ENCODE results near the gene PLCB3.

PLCB3 gene

DNA sequence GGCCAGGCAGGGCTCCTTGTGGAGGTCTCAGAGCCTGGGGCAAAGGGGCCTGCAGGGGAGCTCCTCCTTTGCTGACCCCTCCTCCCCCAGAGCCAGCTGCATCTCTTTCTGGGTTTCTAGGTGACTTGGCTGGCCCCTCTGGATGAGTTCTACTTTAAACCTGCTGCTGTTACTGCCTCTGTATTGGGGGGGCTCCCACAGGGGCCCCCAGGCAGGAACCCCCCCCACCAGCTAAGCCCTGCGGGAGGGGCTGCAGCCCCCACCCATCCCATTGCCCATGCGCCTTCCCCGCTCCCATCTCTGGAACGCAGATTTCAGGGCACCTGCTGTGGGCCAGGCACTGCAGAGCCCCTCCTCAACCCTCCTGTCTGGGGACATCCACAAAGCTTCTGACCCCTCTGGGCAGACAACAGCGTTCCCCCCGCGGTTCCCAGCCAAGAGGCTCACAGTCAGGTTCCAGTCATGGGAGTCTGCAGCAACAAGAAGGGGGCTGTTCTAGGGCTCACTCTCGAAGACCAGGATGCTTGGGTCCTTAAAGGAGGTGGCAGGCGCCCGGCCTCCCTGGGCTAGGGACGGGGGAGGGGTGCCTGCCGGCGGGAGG lies 815 bp upstream of the PLCB3 start:
- no peak for DNase-seq (ENCODE audit: low read depth)

DNA sequence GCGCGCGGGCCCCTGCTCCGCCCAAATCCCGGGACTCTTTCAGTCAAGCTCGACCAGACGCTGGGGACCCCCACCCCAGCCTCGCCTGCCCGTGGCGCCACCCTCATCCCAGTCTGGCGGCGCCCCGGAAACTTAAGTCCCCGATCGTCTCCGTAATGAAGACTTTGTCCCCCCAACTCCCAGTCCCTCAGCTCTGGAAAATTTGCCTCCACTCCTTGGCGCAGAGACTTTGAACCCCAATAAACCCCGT lies 348 bp downstream of the PLCB3 start:
- DNase-seq (ENCODE audit: low read depth): no peak

DNA sequence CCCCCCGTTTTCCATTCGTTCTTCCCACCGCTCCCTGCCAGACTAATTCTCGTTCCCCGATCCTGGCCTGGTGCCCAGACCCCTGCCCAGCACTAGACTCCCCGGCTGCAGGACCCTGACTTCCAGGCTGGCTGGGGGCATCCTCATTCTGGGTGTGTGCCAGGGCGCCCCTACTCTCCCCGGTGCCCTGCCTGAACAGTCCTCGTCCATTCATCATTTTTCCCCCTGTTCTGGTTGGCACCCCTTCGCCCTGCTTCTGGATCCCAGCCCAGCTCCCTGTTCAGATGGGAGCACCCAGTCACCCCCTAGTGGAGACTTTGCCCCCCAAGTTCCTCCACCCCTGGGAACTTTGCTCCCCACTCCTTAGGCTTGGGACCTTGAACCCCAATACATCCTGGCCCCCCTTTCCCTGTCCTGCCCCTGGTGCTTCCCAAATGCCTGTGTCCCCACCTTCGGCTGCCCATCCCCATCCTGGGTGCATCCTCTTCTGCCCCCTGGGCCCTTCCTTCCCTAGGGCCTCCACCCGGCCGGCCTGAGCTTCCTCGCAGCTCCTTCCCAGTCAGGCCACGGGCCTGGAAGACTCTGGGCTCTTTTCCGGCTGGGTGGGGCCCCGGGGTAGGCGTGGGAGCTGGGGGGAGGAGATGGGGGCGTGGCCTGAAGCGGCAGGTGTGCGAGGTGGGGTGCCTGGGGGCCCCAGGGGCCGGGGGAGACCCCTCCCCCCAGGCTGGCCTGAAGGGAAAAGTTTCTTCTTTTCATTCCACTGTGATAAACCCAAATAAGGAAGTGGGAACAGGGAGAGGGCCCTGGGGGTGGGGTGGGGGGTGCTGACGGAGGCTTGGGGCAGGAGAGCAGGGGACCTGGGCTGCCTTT lies 908 bp downstream of the PLCB3 start:
- DNase-seq (ENCODE audit: low read depth): peak; percentile 29

DNA sequence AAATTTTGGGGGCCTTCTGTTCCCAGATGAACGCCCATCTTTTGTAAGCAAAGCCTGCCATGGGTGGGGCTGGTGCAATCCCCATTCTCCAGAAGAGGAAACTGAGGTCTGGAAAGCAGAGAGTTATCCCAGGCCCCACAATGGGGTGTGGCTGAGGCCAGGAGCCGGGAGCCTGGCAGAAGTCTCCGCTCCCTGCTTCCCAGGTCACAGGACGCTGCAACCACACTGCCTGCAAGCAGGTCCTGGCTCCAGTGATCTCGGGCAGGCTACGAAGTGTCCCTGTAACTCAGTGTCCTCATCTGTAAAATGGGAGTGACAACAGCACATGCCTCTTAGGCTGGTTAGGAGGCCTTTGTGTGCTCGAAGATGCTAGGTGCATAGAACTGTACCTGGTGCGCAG lies 1.7 kb downstream of the PLCB3 start:
- DNase-seq (ENCODE audit: low read depth): no peak

DNA sequence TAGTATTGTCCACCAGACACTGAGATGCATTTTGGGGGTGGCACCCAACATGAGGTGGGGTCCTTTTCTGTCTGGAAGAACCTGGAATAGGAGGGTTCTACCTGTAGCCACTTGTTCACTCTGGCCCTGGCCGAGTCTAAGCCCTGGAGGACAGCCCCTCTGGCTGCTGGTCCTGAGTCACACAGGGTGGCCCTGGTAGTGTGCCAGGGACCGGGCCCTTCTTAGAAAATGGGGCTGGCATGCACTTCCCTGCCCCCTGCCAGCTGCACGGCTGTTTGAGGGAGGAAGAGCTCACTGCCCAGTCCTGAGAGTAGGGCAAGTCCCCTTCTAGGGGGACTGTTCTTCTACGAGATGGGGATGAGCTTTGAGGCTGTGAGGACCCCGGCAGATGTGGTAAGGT lies 2.2 kb downstream of the PLCB3 start:
- no peak for DNase-seq (ENCODE audit: low read depth)

DNA sequence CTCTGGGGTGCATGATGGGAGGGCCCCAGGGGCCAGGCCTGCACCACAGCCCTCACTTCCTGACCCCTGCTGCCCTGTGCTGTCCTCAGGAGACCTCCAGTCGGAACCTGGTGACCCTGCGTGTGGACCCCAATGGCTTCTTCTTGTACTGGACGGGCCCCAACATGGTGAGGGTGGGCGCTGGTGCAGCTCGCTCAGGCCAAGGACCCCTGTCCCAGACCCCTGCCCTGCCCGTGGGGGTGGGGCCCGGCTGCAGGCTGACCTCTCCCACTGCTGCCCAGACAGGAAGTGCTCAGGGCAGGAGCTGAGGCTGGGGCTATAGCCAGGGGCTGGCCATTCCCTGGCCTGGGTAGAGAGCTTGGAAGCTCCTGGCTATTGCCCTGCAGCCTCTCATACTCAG lies 3.0 kb downstream of the PLCB3 start:
- DNase-seq (ENCODE audit: low read depth): no peak

DNA sequence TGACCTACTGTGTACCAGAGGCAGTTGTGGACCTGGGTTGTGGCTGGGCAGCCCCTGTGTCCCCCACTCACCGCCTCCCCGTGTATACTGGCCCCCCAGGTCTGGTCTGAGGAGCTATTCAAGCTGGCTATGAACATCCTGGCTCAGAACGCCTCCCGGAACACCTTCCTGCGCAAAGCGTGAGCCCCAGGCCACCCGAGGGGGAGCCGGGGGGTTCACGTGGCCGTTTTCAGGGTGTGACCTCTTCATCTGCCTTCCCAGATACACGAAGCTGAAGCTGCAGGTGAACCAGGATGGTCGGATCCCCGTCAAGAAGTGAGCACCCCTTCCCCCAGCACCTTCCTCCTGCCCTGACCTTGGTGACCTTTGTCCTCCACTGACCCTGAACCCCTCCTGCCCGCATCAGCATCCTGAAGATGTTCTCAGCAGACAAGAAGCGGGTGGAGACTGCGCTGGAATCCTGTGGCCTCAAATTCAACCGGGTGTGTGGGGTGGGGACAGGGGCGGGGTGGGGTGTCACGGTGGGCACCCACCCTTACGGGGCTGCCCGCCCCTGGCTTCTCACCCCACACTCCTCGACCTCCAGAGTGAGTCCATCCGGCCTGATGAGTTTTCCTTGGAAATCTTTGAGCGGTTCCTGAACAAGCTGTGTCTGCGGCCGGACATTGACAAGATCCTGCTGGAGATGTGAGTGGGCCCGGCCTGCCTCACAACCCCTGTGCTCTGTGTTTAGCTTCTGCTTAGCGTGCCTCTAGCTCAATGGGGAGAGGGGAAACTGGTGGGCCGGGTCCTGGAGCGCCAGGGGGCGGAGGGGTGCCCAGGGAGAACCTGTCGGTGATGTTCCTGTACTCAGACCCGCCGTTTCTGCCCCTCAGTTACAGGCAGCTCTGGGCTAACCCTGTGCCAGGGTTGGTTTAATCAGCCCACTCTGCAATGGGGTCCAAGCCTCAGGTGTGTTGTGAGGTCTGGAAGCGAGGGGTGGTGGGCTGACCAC lies 4.1 kb downstream of the PLCB3 start:
- DNase-seq (ENCODE audit: low read depth): no peak

DNA sequence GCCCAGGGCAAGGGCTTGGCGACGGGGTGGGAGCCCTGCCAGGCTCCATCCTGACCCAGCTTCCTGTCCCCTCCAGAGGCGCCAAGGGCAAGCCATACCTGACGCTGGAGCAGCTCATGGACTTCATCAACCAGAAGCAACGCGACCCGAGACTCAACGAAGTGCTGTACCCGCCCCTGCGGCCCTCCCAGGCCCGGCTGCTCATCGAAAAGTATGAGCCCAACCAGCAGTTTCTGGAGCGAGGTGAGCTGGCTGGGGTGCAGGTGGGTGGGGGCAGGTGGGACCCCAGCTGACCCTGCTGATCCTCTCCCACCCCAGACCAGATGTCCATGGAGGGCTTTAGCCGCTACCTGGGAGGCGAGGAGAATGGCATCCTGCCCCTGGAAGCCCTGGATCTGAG lies 5.0 kb downstream of the PLCB3 start:
- no peak for DNase-seq (ENCODE audit: low read depth)

DNA sequence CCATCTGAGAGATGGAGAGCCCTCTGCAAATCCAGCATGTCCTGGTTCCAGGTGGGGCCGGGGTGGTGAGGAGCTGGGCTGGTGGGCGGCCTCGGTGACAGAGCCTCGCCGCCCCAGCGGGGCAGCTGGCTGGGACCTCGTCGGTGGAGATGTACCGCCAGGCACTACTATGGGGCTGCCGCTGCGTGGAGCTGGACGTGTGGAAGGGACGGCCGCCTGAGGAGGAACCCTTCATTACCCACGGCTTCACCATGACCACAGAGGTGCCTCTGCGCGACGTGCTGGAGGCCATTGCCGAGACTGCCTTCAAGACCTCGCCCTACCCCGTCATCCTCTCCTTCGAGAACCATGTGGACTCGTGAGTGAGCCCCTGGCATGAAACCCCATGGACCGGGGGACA lies 7.0 kb downstream of the PLCB3 start:
- no peak for DNase-seq (ENCODE audit: low read depth)

DNA sequence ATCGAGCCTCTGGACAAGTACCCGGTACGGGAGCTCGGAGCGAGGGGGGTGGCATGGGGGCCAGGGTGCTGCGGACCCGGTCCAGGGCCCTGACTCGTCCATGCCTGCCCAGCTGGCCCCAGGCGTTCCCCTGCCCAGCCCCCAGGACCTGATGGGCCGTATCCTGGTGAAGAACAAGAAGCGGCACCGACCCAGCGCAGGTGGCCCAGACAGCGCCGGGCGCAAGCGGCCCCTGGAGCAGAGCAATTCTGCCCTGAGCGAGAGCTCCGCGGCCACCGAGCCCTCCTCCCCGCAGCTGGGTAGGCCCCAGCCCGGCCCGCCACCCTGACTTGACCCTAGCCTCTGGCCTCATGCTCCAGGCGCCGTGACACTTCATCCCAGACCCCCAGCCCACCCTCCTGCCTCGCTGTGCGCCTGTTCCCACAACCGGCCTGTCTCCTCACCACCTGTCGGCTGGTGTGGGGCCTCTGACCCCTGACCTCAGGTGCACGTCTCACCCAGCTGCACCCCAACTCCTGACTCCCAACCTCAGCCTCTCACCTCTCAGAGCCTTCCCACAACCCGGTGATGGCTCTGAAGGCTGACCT lies 7.7 kb downstream of the PLCB3 start:
- DNase-seq (ENCODE audit: low read depth): no peak

DNA sequence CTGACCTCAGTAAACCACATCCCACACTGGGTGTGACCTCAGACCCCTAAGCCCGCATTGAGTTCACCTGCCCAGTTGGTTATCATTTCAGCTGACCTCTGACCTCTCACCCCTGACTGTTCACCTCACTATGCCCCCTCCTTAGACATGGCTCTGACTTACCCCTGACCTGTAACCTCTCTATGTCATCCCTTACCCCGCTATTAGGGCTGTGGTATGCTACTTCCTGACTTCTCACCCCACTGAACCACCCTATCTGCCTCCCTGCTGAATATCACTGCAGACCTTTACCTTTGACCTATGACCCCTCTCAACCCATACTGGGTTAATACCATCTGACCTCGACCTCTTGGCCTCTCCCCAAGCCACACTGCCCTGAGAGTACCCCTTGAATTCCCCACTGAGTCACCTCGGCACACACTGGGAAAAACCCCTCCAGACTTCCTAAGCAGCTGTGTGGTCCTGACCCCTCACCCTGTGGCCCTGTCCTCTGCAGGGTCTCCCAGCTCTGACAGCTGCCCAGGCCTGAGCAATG lies 8.3 kb downstream of the PLCB3 start:
- no peak for DNase-seq (ENCODE audit: low read depth)

DNA sequence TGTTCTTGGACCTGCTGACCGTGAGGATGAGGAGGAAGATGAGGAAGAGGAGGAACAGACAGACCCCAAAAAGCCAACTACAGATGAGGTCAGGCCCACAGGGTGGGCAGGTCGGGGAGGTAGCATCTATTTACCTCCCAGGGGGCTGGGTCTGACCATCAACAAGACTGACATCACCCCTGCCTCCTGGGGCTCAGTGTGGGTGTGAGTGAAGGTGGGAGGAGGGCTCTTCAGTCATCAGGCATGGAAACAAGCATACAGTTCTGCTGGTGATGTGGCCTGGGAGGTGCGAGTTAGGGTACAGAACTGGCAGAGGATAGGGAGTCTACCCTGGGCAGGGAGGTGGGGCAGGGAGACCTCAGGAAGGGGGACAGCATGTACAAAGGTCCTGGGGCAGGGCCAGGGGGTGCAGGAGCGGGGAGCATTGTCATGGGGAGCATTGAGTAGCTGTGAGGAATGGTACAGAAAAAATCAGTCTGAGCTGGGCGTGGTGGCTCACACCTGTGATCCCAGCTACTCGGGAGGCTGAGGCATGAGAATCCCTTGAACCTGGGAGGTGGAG lies 8.9 kb downstream of the PLCB3 start:
- no peak for DNase-seq (ENCODE audit: low read depth)

DNA sequence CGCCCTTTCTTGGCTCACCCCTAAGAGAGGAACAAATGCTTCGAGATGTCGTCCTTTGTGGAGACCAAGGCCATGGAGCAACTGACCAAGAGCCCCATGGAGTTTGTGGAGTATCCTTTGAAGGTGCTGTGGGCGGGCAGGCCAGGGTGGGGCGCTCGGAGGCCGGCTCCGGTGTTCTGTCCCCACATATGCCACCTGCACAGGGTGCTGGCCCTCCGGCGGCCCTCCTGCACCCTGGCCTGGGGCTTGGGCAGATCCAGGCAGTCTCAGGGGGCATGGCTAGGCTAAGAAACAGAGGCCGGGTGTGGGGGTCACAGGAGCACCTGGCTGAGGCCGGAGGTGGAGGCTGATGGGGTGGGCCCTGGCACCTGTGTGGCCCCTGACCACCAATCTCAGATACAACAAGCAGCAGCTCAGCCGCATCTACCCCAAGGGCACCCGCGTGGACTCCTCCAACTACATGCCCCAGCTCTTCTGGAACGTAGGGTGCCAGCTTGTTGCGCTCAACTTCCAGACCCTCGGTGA lies 10.3 kb downstream of the PLCB3 start:
- DNase-seq (ENCODE audit: low read depth): no peak

DNA sequence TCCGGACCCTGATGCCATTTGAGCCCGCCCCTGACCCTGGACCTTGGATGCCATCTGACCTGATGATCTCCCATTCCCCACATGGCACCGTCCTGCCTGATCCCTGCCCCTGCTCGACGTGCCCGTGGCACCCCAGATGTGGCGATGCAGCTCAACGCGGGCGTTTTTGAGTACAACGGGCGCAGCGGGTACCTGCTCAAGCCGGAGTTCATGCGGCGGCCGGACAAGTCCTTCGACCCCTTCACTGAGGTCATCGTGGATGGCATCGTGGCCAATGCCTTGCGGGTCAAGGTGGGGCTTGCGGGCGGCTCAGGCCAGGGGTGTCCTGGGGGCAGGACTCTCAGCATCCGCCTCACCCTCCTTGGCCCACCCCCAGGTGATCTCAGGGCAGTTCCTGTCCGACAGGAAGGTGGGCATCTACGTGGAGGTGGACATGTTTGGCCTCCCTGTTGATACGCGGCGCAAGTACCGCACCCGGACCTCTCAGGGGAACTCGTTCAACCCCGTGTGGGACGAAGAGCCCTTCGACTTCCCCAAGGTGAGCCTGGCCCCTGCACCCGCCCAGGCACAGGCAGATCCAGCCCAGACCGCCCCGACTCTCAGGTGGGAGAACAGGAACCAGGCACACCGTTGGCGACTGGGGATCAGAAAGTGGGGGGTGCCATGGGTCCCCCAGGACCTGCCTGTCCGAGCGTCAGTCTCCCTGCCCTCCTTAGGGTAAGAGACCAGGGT lies 11.1 kb downstream of the PLCB3 start:
- no peak for DNase-seq (ENCODE audit: low read depth)

DNA sequence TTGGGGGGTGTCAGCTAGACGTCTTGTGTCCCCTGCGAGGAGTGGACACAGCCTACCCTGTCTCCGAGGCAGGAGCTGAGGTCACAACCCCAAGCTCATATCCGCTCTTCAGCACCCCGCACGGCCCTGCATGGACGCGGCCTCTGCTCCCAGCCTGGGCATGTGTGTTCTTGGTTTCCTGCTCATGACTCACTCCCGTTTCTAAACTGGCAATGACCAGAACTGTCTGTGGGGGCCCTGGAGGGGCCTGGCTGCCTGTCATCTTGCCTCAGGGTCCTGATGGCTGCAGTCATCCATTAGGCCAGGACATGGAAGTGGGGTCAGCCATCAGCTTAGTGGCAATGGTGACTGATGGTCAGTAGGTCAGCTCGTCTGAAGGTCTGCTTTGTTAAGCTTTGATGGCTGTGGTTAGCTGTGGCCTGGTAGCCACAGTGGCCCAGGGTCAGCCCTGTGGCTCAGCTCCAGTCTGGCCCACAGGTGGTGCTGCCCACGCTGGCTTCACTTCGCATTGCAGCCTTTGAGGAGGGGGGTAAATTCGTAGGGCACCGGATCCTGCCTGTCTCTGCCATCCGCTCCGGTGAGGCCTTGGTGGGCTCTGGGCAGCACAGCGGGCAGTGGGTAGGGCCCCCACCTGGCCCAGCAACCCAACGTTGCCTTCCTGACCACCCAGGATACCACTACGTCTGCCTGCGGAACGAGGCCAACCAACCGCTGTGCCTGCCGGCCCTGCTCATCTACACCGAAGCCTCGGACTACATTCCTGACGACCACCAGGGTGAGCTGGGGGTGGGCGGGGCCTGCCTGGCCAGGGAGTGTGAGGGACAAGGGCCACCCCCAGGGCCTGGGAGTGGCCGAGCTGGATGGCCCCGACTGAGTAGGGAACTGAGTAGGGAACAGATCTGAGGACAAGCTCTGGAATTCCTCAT lies 12.0 kb downstream of the PLCB3 start:
- DNase-seq (ENCODE audit: low read depth): peak; percentile 86

DNA sequence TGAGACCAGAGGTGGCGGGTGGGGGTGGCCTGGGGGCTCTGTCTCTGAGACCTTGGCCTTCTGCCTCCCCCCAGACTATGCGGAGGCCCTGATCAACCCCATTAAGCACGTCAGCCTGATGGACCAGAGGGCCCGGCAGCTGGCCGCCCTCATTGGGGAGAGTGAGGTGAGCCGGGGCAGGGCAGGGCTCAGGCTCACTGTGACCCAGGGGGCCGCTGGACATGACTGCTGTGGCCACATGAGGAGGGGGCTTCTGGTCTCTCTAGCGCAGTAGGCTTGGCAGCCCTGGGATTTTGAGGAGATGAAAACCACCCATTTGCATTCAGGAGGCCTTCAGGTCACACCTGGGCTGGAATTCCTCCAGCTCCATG lies 12.6 kb downstream of the PLCB3 start:
- DNase-seq (ENCODE audit: low read depth): no peak

DNA sequence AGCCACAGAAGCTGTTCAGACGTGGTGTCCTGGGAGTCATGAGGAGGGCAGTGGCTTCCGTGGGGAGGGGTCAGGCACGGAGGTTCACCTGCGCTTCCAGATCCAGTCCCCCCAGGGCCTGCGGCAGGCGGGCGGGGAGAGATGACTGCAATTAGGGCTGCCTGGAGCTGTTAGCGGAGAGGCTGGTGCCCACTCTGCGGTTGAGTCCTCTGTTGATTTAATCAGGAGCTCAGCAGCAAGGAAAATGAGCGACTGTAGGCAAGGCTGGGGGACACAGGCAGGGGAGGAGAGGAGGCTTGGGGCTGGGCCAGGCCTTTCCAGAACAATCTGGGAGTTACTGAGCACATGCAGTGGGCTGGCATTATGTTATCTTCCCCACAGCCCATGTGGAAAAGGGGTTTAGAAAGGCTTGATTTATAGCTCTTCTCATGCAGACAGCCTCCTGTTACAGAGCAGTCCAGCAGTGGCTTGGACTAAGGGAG lies 13.1 kb downstream of the PLCB3 start:
- no peak for DNase-seq (ENCODE audit: low read depth)

DNA sequence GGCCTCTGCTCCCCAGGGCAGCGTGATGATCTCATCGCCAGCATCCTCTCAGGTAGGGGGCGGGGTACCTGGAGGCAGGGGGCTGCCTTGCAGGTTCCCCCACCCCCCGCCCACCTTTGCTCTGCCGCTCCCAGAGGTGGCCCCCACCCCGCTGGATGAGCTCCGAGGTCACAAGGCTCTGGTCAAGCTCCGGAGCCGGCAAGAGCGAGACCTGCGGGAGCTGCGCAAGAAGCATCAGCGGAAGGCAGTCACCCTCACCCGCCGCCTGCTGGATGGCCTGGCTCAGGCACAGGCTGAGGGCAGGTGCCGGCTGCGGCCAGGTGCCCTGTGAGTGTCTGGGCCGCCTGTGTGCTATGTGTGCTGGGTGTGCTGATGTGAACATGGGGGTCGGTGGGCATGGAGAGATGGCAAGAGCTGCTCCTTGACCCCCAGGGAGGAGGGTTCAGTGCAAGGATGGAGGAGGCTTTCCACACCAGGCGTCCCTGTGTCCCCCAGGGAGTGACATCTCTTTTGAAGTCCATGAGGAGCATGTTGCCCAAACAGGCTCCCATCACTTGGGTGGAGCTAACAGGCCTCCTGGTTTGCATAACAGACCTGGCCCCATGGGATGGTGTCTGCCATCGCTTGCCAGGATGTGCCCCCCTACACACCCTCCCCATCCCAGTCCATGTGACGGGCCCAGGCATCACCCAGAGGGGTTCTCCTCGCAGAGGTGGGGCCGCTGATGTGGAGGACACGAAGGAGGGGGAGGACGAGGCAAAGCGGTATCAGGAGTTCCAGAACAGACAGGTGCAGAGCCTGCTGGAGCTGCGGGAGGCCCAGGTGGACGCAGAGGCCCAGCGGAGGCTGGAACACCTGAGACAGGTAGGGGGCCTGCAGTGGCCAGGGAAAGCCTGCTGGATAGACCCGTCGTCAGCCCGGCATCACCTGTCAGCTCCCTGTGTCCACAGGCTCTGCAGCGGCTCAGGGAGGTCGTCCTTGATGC lies 14.1 kb downstream of the PLCB3 start:
- DNase-seq (ENCODE audit: low read depth): no peak

DNA sequence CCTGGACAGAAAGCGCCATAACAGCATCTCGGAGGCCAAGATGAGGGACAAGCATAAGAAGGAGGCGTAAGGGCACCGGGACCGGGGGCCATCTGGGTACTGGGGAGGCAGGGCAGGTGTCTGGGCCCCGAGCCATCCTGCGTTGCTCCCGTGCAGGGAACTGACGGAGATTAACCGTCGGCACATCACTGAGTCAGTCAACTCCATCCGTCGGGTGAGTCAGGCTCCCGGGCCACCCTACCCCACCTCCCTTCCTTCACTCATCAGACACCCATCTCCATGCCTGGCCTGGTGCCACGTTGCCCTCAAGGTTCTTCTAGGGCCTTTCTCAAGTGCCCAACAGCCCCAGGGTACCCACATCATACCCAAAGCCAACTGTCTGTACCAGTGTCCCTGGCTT lies 15.0 kb downstream of the PLCB3 start:
- DNase-seq (ENCODE audit: low read depth): peak; percentile 62

Data from iris pigment epithelial cell (primary cell).